Glomerular visceral epithelial cell (primary cell): ENCODE data around the gene DNAAF1.
"Not testable (repeated sequence)": the region's sequence is repeated elsewhere in the genome, so short reads cannot be mapped to it uniquely, and the experiment has no call there.

Experiments
- DNase-seq: peaks from one replicate; pipeline ENCODE4 v3.0.0-alpha.2; 2016; ENCODE audit errors: extremely low spot score

Gene DNAAF1

DNA sequence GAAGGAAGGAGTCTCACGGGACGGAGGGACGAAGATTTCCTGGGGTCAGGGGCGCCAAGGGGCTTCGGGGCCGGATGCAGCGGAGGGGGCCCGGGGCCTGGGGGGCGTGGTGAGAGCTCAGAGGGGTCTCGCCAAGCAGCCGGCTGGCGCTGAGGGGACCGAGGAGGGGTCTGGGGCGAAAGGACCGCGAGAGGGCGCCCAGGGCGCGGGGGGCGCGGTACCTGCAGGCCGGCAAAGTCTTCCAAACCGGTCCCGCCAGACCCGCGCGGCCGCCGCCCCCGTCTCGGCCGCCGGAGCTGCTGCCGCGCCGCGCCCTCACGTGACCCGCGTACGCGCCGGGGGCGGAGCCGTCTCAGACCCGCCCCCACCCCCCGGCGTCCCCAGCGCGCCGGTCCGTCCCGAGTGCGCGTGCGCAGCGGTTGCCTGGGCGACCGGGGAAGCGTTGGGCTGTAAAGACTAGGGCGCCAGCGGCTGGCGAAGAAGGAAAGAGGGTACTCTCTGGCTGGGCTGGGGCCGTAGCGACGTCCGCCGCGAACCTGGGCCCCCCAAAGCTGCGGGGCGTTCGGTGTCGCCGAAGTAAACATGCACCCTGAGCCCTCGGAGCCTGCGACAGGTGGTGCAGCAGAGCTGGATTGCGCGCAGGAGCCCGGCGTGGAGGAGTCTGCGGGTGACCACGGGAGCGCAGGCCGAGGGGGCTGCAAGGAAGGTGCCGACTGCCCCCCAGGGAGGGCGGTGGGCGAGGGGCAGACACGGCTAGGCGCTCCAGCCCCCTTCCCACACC, at the start of gene DNAAF1, which contains the start of gene HSDL1:
Gene DNAAF1 (plus strand): TSS at position 450 of the 781 bp plus-strand sequence. CDS start 133 bp downstream, at position 583.
Gene HSDL1 (minus strand): TSS at position 319 of the 781 bp plus-strand sequence. CDS start 13,856 bp downstream, outside the sequence.
- peak; percentile 89 for DNase-seq

DNA sequence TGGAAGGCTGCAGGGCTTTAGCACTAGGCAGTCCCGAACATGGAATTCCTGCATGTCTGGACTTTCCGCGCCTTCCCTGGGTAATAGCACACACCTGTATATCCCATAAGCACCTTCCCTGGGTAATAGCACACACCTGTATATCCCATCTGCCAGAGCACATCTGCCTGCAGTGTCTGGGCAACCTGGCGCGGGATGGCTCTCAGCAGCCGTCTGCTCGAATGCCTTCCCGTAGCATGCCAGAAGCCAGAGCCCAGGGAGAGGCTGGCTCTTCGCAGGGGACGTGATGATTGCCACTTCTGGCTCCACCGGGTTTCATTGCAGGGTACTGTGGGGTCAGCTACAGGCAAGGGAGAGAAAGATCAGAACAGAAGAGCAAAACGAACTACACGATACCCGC, 49.6 kb upstream of the DNAAF1 start:
- DNase-seq, result no peak

DNA sequence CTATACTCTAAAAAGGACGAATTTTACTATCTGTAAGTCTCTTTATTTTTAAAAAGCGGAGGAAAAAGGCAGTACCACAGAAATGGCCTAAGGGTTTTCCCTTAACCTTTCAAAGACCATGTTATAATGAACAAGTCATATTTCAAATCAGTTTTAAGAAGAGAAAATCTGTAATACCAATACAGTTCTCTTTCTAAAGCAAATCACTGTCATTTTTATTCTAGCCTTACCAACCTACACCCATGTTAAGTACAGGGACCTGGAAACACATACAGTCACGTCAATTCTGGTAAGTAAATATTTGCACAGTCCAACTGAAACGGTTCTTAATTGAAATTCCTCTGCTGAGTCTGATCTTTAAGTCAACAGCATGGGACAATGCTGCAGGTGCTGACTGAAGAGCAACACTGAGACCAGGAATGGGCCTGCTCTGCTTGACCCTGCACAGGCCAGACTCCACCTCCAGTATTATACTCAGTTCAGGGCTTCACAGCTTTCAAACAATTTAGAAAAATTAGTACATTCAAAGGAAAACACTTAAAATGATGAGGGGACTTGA, 48.6 kb upstream of the DNAAF1 start:
- DNase-seq, result no peak

DNA sequence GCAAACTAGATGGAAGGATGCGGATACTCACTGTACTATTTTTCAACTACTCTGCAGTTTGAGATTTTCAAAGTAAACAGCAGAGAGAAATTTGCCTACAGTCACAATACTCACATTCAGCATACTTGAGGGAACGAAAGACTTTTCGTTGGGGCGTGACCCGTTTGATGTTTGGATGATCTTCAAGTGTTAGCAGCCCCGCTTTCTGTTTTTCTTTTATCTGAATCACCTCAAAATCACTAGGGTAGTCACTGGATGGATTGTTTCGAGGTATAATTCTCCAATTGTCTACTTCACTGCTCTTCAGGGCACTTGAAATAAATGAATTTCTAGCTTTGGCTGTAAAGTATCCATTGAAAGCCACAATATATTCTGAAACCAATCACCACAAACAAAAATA, 46.2 kb upstream of the DNAAF1 start:
- DNase-seq, result no peak

DNA sequence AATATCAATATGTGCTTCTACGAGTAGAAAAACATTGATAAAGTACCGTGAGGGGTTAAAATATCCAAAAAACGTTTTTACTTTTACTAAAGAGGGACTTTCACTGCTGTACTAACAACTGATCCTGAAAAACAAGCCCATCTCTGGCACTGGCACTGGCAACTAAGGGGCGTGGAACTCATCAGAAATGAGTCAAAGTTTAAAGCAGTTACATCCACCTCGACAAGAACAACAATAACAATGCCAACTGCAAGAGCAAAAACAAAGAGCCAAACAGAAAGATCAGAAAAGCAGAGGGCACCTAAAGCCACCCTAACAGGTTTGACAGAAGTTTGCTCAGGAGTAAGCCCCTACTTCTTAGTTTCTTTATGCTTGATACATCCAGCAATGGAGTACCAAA, 41.4 kb upstream of the DNAAF1 start:
- DNase-seq, result no peak

DNA sequence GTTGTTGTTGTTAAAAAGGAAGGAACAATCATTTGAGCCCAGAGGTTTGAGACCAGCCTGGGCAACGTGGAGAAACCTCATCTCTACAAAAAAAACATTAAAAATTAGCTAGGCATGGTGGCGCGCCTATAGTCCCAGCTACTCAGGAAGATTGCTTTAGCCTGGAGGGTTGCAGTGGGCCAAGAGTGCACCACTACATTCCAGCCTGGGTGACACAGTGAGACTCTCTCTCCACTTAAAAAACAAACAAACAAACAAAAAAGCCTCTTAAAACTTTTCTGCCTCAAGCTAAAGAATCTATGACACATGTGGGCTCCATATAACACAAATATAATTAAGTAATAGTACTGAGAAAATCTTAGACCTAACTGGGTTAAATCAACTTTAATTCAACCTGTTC, 40.9 kb upstream of the DNAAF1 start:
- DNase-seq, result no peak

DNA sequence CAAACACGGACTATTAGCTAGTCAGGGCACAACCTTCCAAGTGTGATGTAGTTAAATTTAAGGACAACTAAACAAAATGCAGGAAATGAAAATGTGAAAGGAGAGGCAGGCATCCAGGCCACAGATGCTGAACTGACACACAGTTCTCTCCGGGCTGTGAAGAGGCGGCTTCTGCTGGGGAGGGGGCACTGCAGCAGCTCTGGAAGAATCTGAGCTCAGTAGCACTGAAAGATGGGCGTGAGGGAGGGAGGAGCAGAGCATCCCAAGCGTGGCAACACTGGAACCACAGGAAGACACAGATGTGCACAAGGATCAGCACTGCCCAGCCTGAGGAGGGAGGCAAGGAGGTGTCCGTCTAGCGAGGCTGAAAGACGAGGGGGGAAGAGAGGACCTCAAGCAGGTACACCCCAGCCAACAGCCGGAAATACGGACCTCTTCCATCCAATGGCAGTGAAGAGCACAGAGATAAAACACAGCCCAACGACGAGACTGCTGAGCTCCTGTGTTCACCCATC, 39.8 kb upstream of the DNAAF1 start:
- DNase-seq, result no peak

DNA sequence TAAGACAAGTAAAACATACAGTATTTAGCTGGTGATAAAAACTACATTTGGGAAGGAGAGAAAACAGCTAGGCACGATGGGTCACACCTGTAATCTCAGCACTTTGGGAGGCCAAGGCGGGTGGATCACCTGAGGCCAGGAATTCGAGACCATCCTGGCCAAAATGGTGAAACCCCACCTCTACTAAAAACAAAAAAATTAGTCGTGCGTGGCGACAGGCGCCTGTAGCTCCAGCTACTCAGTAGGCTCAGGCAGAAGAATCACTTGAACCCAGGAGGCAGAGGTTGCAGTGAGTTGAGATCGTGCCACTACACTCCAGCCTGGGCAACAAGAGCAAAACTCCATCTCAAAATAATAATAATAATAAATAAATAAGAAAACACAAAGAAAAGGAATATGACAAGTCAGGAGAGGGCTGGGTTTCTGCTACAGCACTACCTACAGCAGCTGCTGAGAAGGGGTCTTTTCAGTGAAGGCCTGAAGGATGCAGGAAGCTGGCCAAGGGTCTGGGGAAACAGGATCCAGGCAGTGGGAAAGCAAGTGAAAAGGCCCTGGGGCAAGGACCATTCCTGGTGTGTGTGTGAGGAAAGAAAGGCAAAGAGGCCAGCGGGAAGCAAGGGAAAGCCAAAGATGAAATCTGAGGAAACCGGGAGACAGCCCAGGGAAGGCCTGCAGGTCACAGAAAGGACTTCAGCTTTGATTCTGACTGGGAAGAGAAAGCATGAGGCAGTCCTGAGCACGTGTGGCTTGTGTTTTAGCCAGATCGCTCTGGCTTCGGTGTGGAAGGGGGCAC, 39.0 kb upstream of the DNAAF1 start:
- DNase-seq, result no peak

DNA sequence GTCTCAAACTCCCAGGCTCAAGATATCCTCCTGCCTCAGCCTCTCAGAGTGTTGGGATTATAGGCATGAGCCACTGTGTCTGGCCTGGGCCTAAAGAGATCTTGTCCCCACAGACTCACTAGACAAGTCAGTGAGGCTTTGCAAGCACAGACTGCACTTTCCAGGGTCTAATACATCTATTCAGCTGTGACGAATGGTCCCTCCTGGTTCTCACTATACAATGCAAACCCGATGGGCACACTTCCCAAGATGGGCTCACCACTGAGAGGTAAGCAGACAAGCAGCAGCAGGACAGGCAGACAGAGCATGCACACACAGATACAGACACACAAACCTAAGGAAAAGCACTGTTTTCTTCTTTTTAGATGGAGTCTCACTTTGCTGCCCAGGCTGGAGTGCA, 37.2 kb upstream of the DNAAF1 start:
- DNase-seq, result no peak

DNA sequence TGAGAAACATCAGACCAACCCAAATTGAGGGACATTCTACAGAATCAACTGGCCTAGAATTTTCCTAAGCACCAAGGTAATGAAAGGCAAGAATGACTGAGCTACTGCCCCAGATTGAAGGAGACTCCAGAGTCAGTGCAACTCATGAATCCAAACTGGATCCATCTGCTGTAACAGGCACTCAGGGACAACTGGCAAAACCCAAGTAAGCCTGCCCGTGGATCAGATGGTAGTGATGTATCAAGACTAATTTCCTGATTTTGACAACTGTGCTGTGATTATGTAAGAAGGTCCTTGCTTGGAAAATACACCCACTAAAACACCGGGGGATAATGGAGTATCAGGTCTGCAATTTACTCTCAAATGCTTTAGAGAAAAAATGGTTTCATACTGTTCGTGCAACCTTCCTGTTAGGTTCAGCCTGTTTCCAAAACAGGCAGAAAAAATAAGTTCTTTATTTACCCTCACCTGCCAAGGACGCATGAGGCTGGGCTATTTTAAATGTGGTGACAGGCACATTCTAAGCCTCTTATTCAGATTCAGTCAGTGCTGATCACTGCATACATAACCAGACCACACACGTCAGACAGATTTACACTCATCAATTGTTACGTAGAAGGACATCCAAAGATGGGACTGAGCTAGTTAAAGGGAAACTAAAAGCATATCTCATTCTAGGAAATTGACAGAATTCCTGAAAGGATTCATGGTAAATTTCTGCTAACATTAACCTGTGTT, 35.3 kb upstream of the DNAAF1 start:
- DNase-seq, result no peak

DNA sequence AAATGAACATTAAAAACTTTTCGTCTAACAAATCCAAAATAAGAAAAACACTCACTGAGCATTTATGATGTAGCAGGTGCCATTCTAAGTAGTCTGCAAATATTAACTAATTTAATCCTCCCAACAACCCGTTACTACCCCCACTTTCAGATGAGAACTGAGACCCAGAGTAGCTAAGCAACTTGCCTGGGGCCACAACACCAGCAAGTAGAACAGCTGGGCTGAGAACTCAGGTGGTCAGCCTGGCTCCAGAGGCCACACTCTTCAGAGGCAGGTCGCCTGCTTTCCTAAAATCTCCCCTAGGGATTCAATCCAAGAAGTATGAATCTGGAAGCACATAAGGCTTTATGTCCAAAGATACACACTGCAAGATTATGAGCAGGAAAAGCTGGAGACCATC, 34.6 kb upstream of the DNAAF1 start:
- no peak for DNase-seq

DNA sequence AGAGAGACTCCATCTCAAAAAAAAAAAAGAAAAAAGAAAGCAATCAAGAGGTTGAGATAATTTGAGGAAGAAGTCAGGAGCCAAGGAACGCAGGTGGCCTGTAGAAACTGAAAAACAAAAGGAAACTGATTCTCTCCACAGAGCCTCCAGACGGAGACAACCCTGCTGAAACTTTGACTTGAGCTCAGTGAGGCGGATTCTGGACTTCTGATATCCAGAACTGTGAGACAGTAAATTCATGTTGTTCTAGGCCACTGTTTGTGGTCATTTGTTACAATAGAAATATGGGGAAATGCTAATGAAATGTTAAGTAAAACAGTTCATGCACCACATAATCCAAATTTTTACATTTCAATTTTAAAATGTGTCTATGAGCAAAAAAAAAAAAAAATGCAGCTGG, 33.6 kb upstream of the DNAAF1 start:
- DNase-seq, result no peak

DNA sequence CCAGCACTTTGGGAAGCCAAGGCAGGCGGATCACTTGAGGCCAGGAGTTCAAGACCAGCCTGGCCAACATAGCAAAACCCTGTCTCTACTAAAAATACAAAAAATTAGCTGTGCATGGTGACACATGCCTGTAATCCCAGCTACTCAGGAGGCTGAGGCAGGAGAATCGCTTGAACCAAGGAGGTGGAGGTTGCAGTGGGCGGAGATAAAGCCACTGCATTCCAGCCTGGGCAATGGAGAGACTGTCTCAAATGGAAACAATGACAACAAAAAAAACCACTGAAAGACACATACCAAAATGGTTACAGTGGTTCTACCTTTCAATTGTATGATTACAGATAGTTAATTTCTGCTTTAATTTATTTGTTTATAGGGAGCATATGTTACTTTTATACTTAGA, 33.2 kb upstream of the DNAAF1 start:
- not testable (repeated sequence) for DNase-seq

DNA sequence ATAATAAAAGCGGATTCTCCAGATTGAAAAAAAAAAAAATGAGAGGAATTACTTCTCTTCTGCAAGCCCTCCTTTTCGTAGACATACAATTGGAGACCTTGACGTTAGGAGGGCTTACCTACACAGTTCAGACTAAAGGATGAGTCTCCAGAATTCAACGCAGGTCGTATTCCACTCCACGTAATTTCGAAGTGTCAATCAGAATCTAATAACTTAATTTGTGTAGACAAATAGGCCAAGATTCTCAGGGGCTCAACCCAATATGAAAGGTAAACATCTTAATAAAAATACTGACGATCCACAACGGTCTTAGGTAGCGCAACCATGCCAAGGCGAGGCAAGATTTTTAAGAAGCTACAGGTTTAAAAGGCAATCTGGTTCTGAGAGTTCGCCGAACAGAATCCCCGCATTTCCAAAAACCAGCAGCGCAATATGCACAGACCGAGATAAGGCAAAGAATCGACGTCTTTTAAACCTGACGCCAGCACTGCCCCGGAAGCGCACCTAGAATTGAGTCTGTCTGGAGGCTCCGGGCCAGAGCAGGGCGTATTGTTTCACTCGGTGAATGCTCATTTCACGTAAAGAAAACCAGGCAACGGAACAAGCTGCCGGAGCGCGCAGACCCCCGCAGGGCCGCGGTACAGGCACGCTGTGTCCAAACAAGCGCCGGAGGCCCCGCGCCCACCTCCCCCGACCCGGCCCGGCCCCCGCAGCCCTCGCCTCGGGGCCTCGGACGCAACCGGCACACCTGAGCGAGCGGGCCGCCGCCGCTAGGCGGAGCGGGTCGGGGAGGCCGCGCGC, 29.0 kb upstream of the DNAAF1 start:
- peak; percentile 33 for DNase-seq

DNA sequence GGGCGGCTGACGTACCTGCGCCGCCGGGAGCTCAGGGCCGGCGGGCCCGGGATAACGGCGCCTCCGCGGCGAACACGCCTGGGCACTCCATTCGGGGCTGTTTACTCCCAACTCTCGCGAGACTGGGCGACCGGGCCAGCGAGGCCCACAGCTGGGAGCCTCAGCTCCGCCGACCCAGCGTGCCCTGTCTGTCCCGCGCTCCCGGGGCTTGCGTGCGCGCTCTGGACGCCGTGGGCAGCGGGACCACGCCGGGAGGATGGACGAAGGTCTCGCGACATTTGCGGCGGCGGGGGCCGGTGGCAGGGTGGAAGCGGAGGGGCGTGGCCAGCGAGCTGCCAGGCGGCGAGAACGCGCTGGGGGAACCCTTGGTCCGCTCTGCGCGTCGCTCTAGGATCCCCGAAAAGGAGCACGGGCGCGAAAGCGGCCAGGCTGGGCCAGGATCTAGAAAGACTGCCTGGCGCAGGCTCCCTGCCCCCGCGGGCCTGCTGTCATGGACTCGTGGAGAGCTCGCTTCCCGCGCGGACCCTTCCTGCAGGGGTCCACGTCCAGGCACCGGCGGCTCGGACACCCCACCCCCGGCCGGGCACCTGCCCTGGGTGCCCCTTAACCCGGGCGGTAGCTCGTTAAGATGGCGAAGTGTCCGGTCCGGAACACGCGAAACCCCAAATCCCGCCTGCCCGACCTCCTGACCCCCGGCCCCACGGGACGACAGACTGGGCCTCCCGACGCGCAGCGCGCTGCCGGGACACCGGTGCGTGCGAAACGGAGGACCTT, 28.2 kb upstream of the DNAAF1 start, which contains the start of gene MBTPS1:
Gene MBTPS1 (minus strand): TSS at position 223 of the 774 bp plus-strand sequence. CDS start 15,159 bp downstream, outside the sequence.
- peak; percentile 97 for DNase-seq

DNA sequence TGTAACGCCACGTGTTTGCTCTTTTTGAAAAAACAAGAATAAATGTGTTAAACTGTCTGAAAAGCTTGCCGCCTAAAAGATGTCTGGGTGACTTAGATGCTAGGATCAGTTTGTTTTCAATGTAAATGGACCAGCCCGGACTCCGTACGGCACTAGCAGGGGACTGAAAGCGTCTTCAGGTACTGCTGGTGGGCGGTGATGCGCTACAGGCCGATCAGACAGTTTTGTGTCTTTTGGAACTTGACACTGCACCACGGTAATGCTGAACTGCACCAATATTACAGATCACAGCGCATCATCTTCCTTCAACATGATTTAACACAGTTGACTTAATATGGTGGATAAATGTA, 27.6 kb upstream of the DNAAF1 start:
- no peak for DNase-seq

DNA sequence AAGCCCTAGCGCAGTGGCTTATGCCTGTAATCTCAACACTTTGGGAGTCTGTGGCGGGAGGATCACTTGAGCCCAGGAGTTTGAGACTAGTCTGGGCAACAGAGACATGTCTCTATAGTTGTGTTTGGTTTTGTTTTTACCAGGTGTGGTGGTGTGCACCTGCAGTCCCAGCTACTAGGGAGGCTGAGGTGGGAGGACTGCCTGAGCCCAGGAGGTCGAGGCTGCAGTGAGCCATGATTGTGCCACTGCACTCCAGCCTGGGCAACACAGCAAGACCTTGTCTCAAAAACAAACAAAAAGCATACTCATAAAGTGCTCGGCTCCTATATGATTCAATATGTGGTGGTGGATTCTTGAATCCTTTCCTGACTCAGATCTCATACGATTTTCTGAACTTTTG, 26.8 kb upstream of the DNAAF1 start:
- not testable (repeated sequence) for DNase-seq

DNA sequence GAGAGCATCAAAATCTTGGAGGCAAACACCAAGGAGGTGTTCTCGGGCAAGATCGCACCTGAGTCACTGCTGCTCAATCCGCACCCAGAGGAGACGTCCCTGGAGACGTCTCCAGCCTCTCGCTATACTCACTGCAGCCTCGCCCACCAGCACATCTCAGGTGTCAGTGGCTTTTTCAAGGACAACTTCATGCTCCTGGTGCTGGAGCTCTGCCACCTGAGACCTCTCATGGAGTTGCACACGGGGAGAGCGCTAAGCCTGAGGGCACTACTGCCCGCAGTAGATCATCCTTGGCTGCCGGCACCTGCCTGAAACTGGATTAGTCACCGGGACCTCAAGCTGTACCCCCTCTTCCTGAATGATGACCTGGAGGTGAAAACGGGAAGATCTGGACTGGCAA, 25.7 kb upstream of the DNAAF1 start:
- no peak for DNase-seq

DNA sequence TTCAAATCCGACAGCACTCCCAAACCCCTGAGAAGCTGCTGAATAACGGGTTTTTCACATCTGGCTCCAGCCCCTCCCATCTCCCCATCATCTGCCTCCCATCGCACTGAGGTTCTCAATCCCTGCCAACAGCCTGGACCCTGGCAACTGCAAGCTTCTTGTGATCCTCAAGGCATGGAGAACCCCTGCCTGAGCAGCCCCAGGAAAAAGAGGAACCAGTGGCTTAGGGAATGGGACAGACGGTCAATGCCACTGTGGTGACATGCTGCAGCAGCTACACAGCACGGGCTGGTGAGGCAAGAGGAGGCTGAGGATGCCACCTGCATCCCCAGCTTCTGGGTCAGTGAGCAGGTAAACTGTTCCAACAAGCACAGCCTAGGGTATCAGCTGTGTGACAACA, 25.1 kb upstream of the DNAAF1 start:
- no peak for DNase-seq

DNA sequence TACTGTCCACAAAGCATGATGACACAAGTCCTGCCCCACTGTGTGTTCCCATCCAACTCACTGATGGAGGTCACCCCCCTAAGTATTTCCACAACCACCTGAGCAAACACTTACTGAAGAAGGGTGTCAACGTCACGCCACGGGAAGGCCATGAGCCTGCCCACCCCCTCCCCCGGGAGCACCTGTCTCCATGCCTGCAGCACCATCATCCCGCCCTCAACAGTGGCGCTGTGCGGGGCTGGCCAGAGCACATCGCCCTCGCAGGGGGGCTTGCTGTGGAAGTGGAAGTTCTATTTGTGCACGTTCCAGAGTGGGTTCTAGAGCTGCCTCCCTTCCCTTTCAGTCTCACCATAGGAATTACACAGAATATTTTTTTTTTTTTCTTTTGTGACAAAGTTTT, 24.1 kb upstream of the DNAAF1 start:
- DNase-seq, result no peak
